Bronchial epithelial cell (primary cell): ENCODE measurements around the gene DGKZ. TPM values are rescaled to one million over a fixed set of nuclear protein-coding genes. Genes with fewer than 3 reads are reported as not detected.

Experiments
- DNase-seq: peaks from one replicate; pipeline ENCODE4 v3.0.0-alpha.2; 2010; ENCODE audit warnings: low read depth
- FAIRE-seq: peaks from 2 replicates; lab custom pipeline; 2011; peaks lifted over from hg19 to GRCh38; lab: Jason Lieb, UNC
- H3K27me3 ChIP-seq: 2 replicates; pipeline ENCODE4 v1.5.1; 2011; ENCODE audit warnings: low read length; ENCODE audit not compliant: control insufficient read depth, insufficient read depth
- H3K36me3 ChIP-seq: 2 replicates; pipeline ENCODE4 v1.5.1; 2011; ENCODE audit warnings: low read length; ENCODE audit not compliant: control insufficient read depth, insufficient read depth
- H3K4me3 ChIP-seq: 2 replicates; pipeline ENCODE4 v1.5.1; 2011; ENCODE audit warnings: mild to moderate bottlenecking, low read depth, low read length, control low read depth
- total RNA-seq: library from RNA; depleted of rRNA; stranded (reverse); fragments of >200 nt; gene quantifications from 2 replicates; pipeline ENCODE4 v1.2.1, GENCODE V29; 2014
- TF ChIP-seq, protein P1 (sequence below): IDR thresholded peaks from 2 replicates; pipeline ENCODE4 v1.5.1; 2011; ENCODE audit warnings: mild to moderate bottlenecking, moderate library complexity, low read length, control low read depth, inconsistent platforms; ENCODE audit not compliant: insufficient read depth, severe bottlenecking

Gene DGKZ
- total RNA-seq, 1 donor from 2014 or later = 30.5 TPM

DNA sequence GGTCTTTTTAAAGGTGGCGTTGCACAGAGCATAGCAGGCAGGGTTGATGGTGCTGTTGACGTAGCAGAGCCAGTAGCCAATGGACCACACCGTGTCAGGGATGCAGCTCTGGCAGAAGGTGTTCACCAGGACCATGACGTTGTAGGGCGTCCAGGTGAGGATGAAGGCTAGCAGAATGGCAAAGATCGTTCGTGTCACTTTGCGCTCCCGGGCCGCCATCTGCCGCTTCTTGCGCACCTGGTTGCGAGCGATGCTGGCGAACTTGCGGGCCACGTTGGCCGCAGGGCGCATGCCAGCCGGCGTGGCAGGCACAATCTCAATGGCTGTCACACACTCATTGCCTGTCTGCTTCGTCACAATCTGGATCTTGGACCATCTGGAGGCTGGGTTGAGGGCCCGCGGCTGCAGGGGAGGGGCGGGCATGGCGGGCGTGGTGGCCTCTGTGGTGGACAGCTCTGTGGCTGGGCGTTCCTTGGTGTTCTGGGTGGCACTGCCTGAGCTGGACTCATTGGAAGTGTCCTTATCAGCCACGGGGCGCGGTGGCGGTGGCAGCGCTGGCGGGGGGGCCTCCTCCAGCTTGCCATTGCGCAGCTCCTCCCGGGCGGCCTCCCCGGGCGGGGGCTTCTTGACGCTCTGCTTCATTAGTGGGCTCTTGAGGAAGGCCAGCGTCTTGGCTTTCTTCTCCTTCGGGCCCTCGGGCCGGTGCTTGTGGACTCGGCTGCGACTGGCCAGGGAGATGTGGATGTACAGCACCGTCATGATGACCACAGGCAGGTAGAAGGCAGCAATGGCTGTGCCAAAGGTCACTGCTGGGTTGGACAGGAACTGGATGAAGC lies 38.1 kb downstream of the DGKZ start:
- no peak for DNase-seq
- Histone ChIP-seq H3K4me3 (no peak overlapping the region), H3K27me3 (peaks cover 24% of the 10 kb centered on the region), H3K36me3 (no peaks in the 10 kb centered on the region)
- no peak for FAIRE-seq
- TF ChIP-seq, protein P1, sequence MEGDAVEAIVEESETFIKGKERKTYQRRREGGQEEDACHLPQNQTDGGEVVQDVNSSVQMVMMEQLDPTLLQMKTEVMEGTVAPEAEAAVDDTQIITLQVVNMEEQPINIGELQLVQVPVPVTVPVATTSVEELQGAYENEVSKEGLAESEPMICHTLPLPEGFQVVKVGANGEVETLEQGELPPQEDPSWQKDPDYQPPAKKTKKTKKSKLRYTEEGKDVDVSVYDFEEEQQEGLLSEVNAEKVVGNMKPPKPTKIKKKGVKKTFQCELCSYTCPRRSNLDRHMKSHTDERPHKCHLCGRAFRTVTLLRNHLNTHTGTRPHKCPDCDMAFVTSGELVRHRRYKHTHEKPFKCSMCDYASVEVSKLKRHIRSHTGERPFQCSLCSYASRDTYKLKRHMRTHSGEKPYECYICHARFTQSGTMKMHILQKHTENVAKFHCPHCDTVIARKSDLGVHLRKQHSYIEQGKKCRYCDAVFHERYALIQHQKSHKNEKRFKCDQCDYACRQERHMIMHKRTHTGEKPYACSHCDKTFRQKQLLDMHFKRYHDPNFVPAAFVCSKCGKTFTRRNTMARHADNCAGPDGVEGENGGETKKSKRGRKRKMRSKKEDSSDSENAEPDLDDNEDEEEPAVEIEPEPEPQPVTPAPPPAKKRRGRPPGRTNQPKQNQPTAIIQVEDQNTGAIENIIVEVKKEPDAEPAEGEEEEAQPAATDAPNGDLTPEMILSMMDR = no peak

DNA sequence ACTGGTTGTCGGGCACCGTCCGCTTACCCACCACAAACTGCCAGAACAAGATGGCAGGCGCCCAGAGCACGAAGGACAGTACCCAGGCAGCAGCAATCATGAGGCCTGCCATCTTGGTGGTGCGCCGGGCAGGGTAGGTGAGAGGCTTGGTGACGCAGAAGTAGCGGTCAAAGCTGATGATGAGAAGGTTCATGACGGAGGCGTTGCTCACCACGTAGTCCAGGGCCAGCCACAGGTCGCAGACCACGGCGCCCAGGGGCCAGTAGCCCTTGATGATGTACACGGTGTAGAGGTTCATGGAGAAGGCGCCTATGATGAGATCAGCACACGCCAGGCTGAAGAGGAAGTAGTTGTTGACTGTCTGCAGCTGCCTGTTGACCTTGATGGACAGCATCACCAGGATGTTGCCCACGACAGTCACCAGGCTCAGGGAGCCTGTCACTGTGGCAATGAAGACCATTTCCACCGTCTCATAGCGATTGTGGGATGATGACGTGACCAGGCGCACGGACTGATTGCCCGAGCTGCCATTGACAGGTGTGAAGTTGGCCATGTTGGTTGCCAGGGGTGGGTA lies 38.8 kb downstream of the DGKZ start:
- TF ChIP-seq, protein P1 = no peak
- Histone ChIP-seq H3K27me3 (peaks cover 28% of the 10 kb centered on the region), H3K36me3 (no peaks in the 10 kb centered on the region), H3K4me3 (no peak overlapping the region)
- DNase-seq (no peak), FAIRE-seq (peak; percentile 86)

DNA sequence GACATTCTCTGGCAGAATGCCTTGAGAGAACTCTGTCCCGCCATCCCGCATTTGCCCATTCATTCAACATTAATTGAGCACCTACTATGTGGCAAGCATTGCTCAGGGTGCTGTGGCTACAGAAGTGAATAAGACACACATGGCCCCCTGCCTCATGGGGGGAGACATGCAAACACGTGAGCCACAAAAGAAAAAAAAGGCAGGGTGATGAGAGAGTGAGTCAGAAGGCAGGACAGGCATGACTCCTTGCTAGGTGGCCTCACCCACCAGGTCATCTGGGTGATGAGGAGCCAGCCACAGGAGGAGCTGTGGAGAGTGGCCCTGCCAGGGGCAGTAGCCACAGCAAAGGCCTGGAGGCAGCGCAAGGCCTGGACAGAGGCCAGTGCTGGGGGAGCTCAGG lies 39.4 kb downstream of the DGKZ start:
- H3K36me3 ChIP-seq = no peaks in the 10 kb centered on the region
- DNase-seq = peak; percentile 68
- TF ChIP-seq, protein P1 = peak; percentile 18
- no peak overlapping the region for H3K4me3 ChIP-seq
- no peak for FAIRE-seq
- peaks cover 28% of the 10 kb centered on the region for H3K27me3 ChIP-seq

GRCh38 chr11:46387456-46387855 lies 40.2 kb downstream of the DGKZ start:
- FAIRE-seq = no peak
- Histone ChIP-seq H3K4me3 (no peak overlapping the region), H3K36me3 (no peaks in the 10 kb centered on the region), H3K27me3 (peaks cover 29% of the 10 kb centered on the region)
- TF ChIP-seq, protein P1 = no peak
- DNase-seq = no peak

GRCh38 chr11:46387919-46388618 lies 40.8 kb downstream of the DGKZ start:
- DNase-seq (no peak), FAIRE-seq (no peak)
- Histone ChIP-seq H3K4me3 (no peak overlapping the region), H3K36me3 (no peaks in the 10 kb centered on the region), H3K27me3 (peaks cover 28% of the 10 kb centered on the region)
- TF ChIP-seq, protein P1 = no peak
